ENCODE measurements around the gene IL1RAPL1.

Gene IL1RAPL1

GRCh38 chrX:29965634-29966033 is 1378.4 kb downstream of the IL1RAPL1 start:
- intact Hi-C loops (cut with DNase I), result no loop called here

GRCh38 chrX:29992083-29992482 is 1404.8 kb downstream of the IL1RAPL1 start:
- no peak for DNase-seq
- intact Hi-C loops (cut with DNase I), result no loop called here

More at GRCh38 chrX:29965634-29966033, 1378.4 kb downstream of the IL1RAPL1 start:
- no peak for DNase-seq

- intact Hi-C loops (cut with DNase I), result no loop called here
- DNase-seq, result no peak
Measured at GRCh38 chrX:30005813-30006212, 1418.6 kb downstream of the IL1RAPL1 start.

Measured in head of caudate nucleus (tissue), 42 donors.